Liver (tissue), 9 donors: Measurements from ENCODE around the gene TMEM164. TPM values are rescaled to one million over a fixed set of nuclear protein-coding genes. Genes with fewer than 3 reads are reported as not detected.

Experiments used
- DNase-seq: peaks from one replicate; pipeline ENCODE4 v3.0.0-alpha.2; 2017; ENCODE audit warnings: low spot score
- H3K27ac ChIP-seq, 2 donors: one replicate each; pipeline ENCODE4 v1.7.0; 2013; ENCODE audit warnings: inconsistent platforms in 2 of 2, low read length in 2 of 2, control low read depth in 1 of 2, low read depth in 1 of 2, mild to moderate bottlenecking in 1 of 2
- H3K27me3 ChIP-seq, 4 donors: one replicate each; pipeline versions ENCODE4 v1.6.1 to v1.7.0; 2013; ENCODE audit warnings: low read length in 3 of 4, inconsistent platforms in 1 of 4, mild to moderate bottlenecking in 1 of 4, moderate library complexity in 1 of 4; ENCODE audit not compliant: control insufficient read depth in 4 of 4, insufficient read depth in 4 of 4
- H3K36me3 ChIP-seq, 4 donors: one replicate each; pipeline versions ENCODE4 v1.6.1 to v1.7.0; 2013; ENCODE audit warnings: low read length in 3 of 4, mild to moderate bottlenecking in 3 of 4, low read depth in 1 of 4, moderate library complexity in 1 of 4; ENCODE audit not compliant: control insufficient read depth in 4 of 4, insufficient read depth in 3 of 4
- H3K4me1 ChIP-seq, 4 donors: one replicate each; pipeline versions ENCODE4 v1.6.1 to v1.7.0; 2013; ENCODE audit warnings: low read length in 3 of 4, mild to moderate bottlenecking in 3 of 4, moderate library complexity in 1 of 4; ENCODE audit not compliant: control insufficient read depth in 4 of 4, insufficient read depth in 4 of 4
- H3K4me3 ChIP-seq, 3 donors: one replicate each; pipeline versions ENCODE4 v1.6.1 to v1.7.0; 2013; ENCODE audit warnings: low read length in 3 of 3, control low read depth in 1 of 3, low read depth in 1 of 3, mild to moderate bottlenecking in 1 of 3
- H3K9ac ChIP-seq, 2 donors: one replicate each; pipeline ENCODE4 v1.7.0; 2013; ENCODE audit warnings: low read length in 2 of 2, mild to moderate bottlenecking in 2 of 2, moderate library complexity in 2 of 2, control low read depth in 1 of 2, low read depth in 1 of 2
- H3K9me3 ChIP-seq, 4 donors: one replicate each; pipeline versions ENCODE4 v1.6.1 to v1.7.0; 2013; ENCODE audit warnings: low read length in 3 of 4; ENCODE audit not compliant: control insufficient read depth in 4 of 4
- ATF3 ChIP-seq: IDR thresholded peaks from 2 replicates; pipeline ENCODE4 v1.6.1; 2016; ENCODE audit warnings: antibody characterized with exemption
- CTCF ChIP-seq: fragments of 150-350 bp; IDR thresholded peaks from 2 replicates; pipeline ENCODE4 v1.5.1; 2017; ENCODE audit warnings: improper control_type of control experiment, low read depth, low read length; ENCODE audit not compliant: missing input control
- EGR1 ChIP-seq, 2 donors: IDR thresholded peaks; 2 replicates each; pipeline ENCODE4 v1.6.1; 2016 to 2018; ENCODE audit warnings: antibody characterized with exemption in 2 of 2, low read depth in 2 of 2
- FOXA1 ChIP-seq: IDR thresholded peaks from 2 replicates; pipeline ENCODE4 v1.6.1; 2016; ENCODE audit warnings: antibody characterized with exemption
- FOXA2 ChIP-seq: IDR thresholded peaks from 2 replicates; pipeline ENCODE4 v1.6.1; 2016; ENCODE audit warnings: antibody characterized with exemption
- GABPA ChIP-seq, 2 donors: IDR thresholded peaks in 1 of 2; conservative IDR thresholded peaks in 1 of 2; 2 replicates each; pipeline ENCODE4 v1.6.1; 2016; ENCODE audit warnings: antibody characterized with exemption in 2 of 2, mild to moderate bottlenecking in 1 of 2, moderate library complexity in 1 of 2
- HNF4A ChIP-seq, 2 donors: conservative IDR thresholded peaks; 2 replicates each; pipeline ENCODE4 v1.6.1; 2016; ENCODE audit warnings: antibody characterized with exemption in 2 of 2, mild to moderate bottlenecking in 2 of 2
- HNF4G ChIP-seq: IDR thresholded peaks from 2 replicates; pipeline ENCODE4 v1.6.1; 2016; ENCODE audit warnings: antibody characterized with exemption
- JUND ChIP-seq, 2 donors: IDR thresholded peaks; 2 replicates each; pipeline ENCODE4 v1.6.1; 2016; ENCODE audit warnings: antibody characterized with exemption in 2 of 2
- MAX ChIP-seq: IDR thresholded peaks from 2 replicates; pipeline ENCODE4 v1.6.1; 2016; ENCODE audit warnings: antibody characterized with exemption
- NR2F2 ChIP-seq: IDR thresholded peaks from 2 replicates; pipeline ENCODE4 v1.6.1; 2016; ENCODE audit warnings: antibody characterized with exemption
- RAD21 ChIP-seq, 2 donors: IDR thresholded peaks; 2 replicates each; pipeline ENCODE4 v1.6.1; 2016; ENCODE audit warnings: antibody characterized with exemption in 2 of 2, mild to moderate bottlenecking in 2 of 2
- REST ChIP-seq: IDR thresholded peaks from 2 replicates; pipeline ENCODE4 v1.6.1; 2016; ENCODE audit warnings: antibody characterized with exemption, mild to moderate bottlenecking
- RXRA ChIP-seq, 2 donors: IDR thresholded peaks; 2 replicates each; pipeline ENCODE4 v1.6.1; 2017 to 2018; ENCODE audit warnings: antibody characterized with exemption in 2 of 2, mild to moderate bottlenecking in 1 of 2
- SP1 ChIP-seq: IDR thresholded peaks from 2 replicates; pipeline ENCODE4 v1.6.1; 2018; ENCODE audit warnings: antibody characterized with exemption, mild to moderate bottlenecking
- TAF1 ChIP-seq: conservative IDR thresholded peaks from 2 replicates; pipeline ENCODE4 v1.6.1; 2016; ENCODE audit warnings: antibody characterized with exemption, mild to moderate bottlenecking
- YY1 ChIP-seq: IDR thresholded peaks from 2 replicates; pipeline ENCODE4 v1.6.1; 2016; ENCODE audit warnings: antibody characterized with exemption, mild to moderate bottlenecking
- ZBTB33 ChIP-seq: IDR thresholded peaks from 2 replicates; pipeline ENCODE4 v1.6.1; 2016; ENCODE audit warnings: antibody characterized with exemption
- WGBS: extraction: QIAGEN DNeasy Blood & Tissue Kit; methylation state at CpG from one replicate; pipeline ENCODE4 v1.1.7; 2013; 5-methylcytosine and 5-hydroxymethylcytosine counted together
- polyA plus RNA-seq, 2 donors: library from polyadenylated mRNA; stranded (reverse) in 1 of 2; unstranded in 1 of 2; fragments of 200-250 nt in 1 of 2; fragments of >200 nt in 1 of 2; fragmentation: Nextera tagmentation in 1 of 2; extraction: Ambion mirVana in 1 of 2; gene quantifications; one replicate each; pipeline versions ENCODE4 v1.2.1 to v1.2.3, GENCODE V29; 2013 to 2015
- total RNA-seq, 2 donors: library from RNA; depleted of rRNA; stranded (reverse); fragments of >200 nt; gene quantifications; one replicate each; pipeline ENCODE4 v1.2.3, GENCODE V29; 2014
- donor health status: healthy.
- donor health status: healthy.
- donor health status: healthy.
- donor health status: healthy.
- donor health status: healthy.

The TMEM164 gene
- total and polyA plus RNA-seq, 4 donors: 0.40 to 8.5 (median 2.9) TPM

- H3K4me1 ChIP-seq: no peaks in the 10 kb centered on the region
- no peak overlapping the region for H3K9ac ChIP-seq
- no peaks in the 10 kb centered on the region for H3K9me3 ChIP-seq
- TF ChIP-seq RAD21 (IDR thresholded peaks at IDR 0.05): no peak
- no peak for TF ChIP-seq CTCF
- no peak for TF ChIP-seq GABPA (IDR thresholded peaks at IDR 0.05 in 1 of 2, conservative IDR thresholded peaks at IDR 0.05 in 1 of 2)
- DNase-seq: no peak
- 98% methylated on average over 4 of the region's 4 CpGs for WGBS
- H3K27ac ChIP-seq: no peak overlapping the region
- no peak overlapping the region for H3K4me3 ChIP-seq
- H3K36me3 ChIP-seq: no peaks in the 10 kb centered on the region
- no peaks in the 10 kb centered on the region for H3K27me3 ChIP-seq
These were observed 52.7 kb downstream of the TMEM164 start for GRCh38 chrX:110055616-110056015.

- no peaks in the 10 kb centered on the region for H3K27me3 ChIP-seq
- TF ChIP-seq YY1: no peak
- TF ChIP-seq ZBTB33: no peak
- TF ChIP-seq GABPA (IDR thresholded peaks at IDR 0.05 in 1 of 2, conservative IDR thresholded peaks at IDR 0.05 in 1 of 2): no peak
- no peak for TF ChIP-seq ATF3
- no peak for TF ChIP-seq NR2F2
- TF ChIP-seq HNF4A (conservative IDR thresholded peaks at IDR 0.05): no peak
- TF ChIP-seq TAF1: no peak
- no peaks in the 10 kb centered on the region for H3K9me3 ChIP-seq
- H3K9ac ChIP-seq: no peak overlapping the region
- no peaks in the 10 kb centered on the region for H3K4me1 ChIP-seq
- no peak overlapping the region for H3K27ac ChIP-seq
- no peak for DNase-seq
- WGBS: 97% methylated on average over 1 of the region's 1 CpG
- H3K36me3 ChIP-seq: no peaks in the 10 kb centered on the region
- H3K4me3 ChIP-seq: no peak overlapping the region
These were observed 53.5 kb downstream of the TMEM164 start for GRCh38 chrX:110056419-110056818.

GRCh38 chrX:110059410-110059809 lies 56.5 kb downstream of the TMEM164 start:
- H3K9ac ChIP-seq: no peak overlapping the region
- no peaks in the 10 kb centered on the region for H3K27me3 ChIP-seq
- H3K4me3 ChIP-seq: no peak overlapping the region
- 98% methylated on average over 3 of the region's 3 CpGs for WGBS
- no peak for DNase-seq
- H3K9me3 ChIP-seq: no peaks in the 10 kb centered on the region
- no peak overlapping the region for H3K27ac ChIP-seq
- H3K4me1 ChIP-seq: no peaks in the 10 kb centered on the region
- H3K36me3 ChIP-seq: no peaks in the 10 kb centered on the region
- TF ChIP-seq ATF3: no peak
- TF ChIP-seq HNF4G: no peak
- no peak for TF ChIP-seq GABPA (IDR thresholded peaks at IDR 0.05 in 1 of 2, conservative IDR thresholded peaks at IDR 0.05 in 1 of 2)
- no peak for TF ChIP-seq HNF4A (conservative IDR thresholded peaks at IDR 0.05)
- no peak for TF ChIP-seq RAD21 (IDR thresholded peaks at IDR 0.05)
- no peak for TF ChIP-seq YY1
- no peak for TF ChIP-seq FOXA2
- TF ChIP-seq ZBTB33: no peak
- TF ChIP-seq RXRA (IDR thresholded peaks at IDR 0.05): no peak
- TF ChIP-seq JUND (IDR thresholded peaks at IDR 0.05): no peak
- no peak for TF ChIP-seq SP1
- no peak for TF ChIP-seq FOXA1
- no peak for TF ChIP-seq MAX
- TF ChIP-seq TAF1: no peak
- TF ChIP-seq EGR1 (IDR thresholded peaks at IDR 0.05; ENCODE audit: low read depth in 2 of 2): no peak
- no peak for TF ChIP-seq REST
